IPS-20b (cell line): ENCODE data around the gene ARPC4.

Source experiments
- H3K27ac ChIP-seq: one replicate; pipeline ENCODE4 v1.5.1; 2013; ENCODE audit warnings: low read length
- H3K27me3 ChIP-seq: 2 replicates; pipeline ENCODE4 v1.6.1; 2013; ENCODE audit warnings: mild to moderate bottlenecking, low read length, inconsistent platforms; ENCODE audit not compliant: insufficient read depth
- H3K36me3 ChIP-seq: 2 replicates; pipeline ENCODE4 v1.6.1; 2013; ENCODE audit warnings: low read depth, mild to moderate bottlenecking, inconsistent platforms, low read length, moderate library complexity; ENCODE audit not compliant: insufficient read depth
- H3K4me1 ChIP-seq: 2 replicates; pipeline ENCODE4 v1.6.1; 2013; ENCODE audit warnings: mild to moderate bottlenecking, control low read depth, inconsistent platforms, low read length, moderate library complexity; ENCODE audit not compliant: insufficient read depth
- H3K4me3 ChIP-seq: 2 replicates; pipeline ENCODE4 v1.5.1; 2013; ENCODE audit warnings: mild to moderate bottlenecking, low read length, inconsistent platforms
- H3K9ac ChIP-seq: 2 replicates; pipeline ENCODE4 v1.6.1; 2013; ENCODE audit warnings: low read depth, mild to moderate bottlenecking, inconsistent platforms, low read length, moderate library complexity
- H3K9me3 ChIP-seq: 2 replicates; pipeline ENCODE4 v1.6.1; 2013; ENCODE audit warnings: mild to moderate bottlenecking, low read depth, low read length, inconsistent platforms; ENCODE audit not compliant: insufficient read depth

Gene ARPC4

DNA sequence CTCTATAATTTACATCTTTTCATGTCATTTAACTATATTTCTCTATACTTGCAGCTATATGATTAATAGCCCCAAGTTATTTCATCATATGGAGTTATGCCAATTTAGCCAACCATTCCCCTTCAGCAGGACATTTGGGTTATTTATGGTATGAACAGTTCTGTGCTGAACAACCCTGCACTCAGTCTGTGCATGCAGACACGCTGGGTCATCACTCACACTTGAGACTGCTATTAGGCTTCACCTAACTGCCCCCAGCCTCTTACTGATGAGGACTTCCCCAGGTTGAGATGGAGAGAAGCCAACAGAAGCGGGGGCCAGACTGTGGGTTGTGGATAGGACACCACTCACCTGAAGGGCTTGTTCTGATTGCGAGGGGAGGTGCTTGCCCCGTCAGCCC, 7.9 kb upstream of the ARPC4 start:
- no peak overlapping the region for H3K4me3 ChIP-seq
- peaks cover 82% of the 10 kb centered on the region for H3K36me3 ChIP-seq
- H3K4me1 ChIP-seq: no peaks in the 10 kb centered on the region
- H3K27me3 ChIP-seq: no peaks in the 10 kb centered on the region
- no peak overlapping the region for H3K9ac ChIP-seq
- no peaks in the 10 kb centered on the region for H3K9me3 ChIP-seq
- no peak overlapping the region for H3K27ac ChIP-seq

DNA sequence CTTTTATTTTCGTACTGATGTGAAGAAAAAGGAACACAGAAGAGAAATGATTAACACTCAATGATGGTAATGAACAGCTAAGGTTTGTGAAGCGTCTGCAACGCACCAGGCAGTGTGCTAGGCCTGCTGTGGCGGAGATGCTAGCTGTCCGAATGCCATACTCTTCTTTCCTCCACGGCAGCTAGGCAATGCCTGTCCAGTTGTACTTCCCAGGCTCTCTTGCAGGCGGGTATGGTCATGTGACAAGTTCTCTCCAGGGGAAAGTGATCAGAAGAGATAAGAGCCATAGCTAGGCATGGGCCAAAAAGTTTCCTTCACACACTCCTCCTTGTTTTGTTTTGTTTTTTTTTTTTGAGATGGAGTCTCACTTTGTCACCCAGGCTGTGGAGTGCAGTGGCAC, 7.3 kb upstream of the ARPC4 start:
- Histone ChIP-seq H3K27ac (no peak overlapping the region), H3K9ac (no peak overlapping the region), H3K4me3 (no peak overlapping the region), H3K27me3 (no peaks in the 10 kb centered on the region), H3K36me3 (peaks cover 82% of the 10 kb centered on the region), H3K4me1 (no peaks in the 10 kb centered on the region), H3K9me3 (no peaks in the 10 kb centered on the region)

DNA sequence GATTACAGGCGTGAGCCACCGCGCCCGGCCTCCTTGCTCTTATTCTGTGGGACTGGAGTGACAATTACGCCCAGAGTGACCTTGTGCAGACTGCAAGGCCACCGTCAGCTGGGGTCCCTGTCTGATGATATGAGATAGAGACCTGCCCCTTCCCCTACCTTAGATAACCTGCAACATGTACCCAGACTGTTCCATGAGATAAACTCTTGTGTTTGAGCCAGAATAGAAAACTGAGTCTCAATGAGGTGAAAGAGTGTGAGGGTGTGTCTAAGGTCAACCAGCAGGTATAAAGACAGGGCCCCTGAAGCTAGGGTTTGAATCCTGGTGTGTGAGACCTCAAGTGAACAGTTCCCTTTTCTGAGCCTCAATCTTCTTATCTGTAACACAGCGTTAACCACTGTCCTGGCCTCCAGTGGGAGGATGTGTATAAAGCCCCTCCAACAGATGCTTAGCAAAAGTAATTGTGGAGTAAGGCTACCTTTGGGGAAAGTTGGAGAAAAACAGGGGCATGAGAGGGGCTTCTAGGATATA, 6.6 kb upstream of the ARPC4 start:
- H3K4me1 ChIP-seq: no peaks in the 10 kb centered on the region
- H3K9ac ChIP-seq: no peak overlapping the region
- H3K4me3 ChIP-seq: no peak overlapping the region
- H3K36me3 ChIP-seq: peaks cover 81% of the 10 kb centered on the region
- no peaks in the 10 kb centered on the region for H3K9me3 ChIP-seq
- no peak overlapping the region for H3K27ac ChIP-seq
- no peaks in the 10 kb centered on the region for H3K27me3 ChIP-seq

DNA sequence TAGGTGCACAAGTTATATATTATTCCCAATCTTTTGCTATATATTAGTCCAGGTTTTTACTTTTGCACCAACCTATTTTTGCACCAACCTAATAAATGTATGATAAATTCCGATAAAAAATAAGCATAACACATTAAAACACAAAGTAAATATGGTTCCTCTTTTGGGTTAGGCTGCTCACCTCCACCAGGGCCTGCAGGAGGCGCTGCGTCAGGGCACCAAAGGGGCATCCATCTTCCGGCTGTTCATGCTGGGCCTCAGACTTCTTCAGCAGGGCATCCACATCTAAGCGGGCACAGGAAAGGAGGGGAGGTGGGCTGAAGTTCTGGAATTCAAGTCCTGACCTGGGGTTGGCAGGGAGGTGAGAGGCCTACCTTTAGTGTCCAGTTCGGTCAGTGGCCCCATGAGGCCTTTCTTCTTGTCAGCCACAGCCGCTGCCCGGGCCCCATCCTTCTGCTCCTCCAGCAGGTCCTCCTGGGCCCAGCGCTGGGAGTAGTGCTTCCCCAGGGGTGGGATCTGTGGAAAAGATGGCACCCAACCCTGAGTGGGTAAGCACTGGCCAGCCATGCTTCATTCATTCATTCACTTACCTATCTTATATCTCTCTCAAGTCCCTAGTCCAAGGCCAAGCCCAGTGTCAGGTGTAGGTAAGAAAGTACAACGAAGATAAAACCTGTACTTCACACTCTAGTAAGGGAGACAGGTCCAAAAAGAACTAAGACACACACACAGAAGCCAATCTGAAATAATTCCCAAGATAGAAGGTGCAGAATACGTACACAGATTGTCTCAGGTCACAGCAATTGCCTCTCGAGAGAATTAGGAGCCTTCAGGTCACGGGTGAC, 5.8 kb upstream of the ARPC4 start:
- H3K36me3 ChIP-seq: peaks cover 73% of the 10 kb centered on the region

DNA sequence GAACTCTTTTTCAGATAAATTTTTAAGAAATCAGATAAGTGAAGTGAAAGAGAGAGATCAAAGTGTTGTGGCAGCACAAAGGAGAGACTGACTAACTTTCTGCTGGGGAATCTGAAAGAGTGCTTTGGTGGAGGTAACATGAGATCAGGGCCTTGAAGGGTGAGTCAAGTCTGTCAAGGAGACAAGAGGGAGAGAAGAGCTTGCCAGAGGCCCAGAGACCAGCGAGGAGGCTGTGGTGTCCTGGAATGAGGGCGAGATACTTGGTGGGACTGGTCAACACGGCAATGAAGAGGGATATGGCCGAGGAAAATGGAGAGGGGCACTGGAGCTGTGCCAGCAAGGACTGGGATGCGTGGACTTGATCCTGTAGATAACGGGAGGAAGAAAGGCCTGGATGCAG, 5.2 kb upstream of the ARPC4 start:
- peaks cover 67% of the 10 kb centered on the region for H3K36me3 ChIP-seq
- no peak overlapping the region for H3K4me3 ChIP-seq
- no peak overlapping the region for H3K27ac ChIP-seq
- no peaks in the 10 kb centered on the region for H3K27me3 ChIP-seq
- H3K9ac ChIP-seq: no peak overlapping the region
- no peaks in the 10 kb centered on the region for H3K4me1 ChIP-seq
- no peaks in the 10 kb centered on the region for H3K9me3 ChIP-seq

More for the DNA sequence above, 5.8 kb upstream of the ARPC4 start:
- H3K9ac ChIP-seq: no peak overlapping the region
- no peaks in the 10 kb centered on the region for H3K27me3 ChIP-seq
- no peak overlapping the region for H3K4me3 ChIP-seq
- H3K9me3 ChIP-seq: no peaks in the 10 kb centered on the region
- no peaks in the 10 kb centered on the region for H3K4me1 ChIP-seq
- H3K27ac ChIP-seq: no peak overlapping the region

DNA sequence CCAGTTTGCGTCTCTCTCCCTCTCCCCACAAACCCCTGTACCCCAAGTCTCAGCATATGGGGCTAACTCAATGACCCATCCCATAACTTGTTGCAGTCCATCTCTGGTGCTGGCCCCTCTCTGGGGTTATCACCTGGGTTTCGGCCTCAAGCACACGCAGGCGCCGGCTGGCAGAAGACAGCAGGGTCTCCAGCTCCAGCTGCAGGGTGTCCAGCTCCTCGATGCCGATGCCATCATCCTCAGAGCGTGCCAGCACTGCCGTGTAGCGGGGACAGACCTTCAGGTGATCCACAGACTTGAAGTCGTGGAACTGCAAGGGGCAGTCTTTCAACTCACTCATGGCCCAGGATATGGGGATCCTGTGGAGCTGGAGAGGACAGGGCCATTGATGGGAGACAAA, 1.8 kb upstream of the ARPC4 start:
- Histone ChIP-seq H3K9ac (peak overlapping the region; percentile 99; the same call in 1 of the 2 replicates), H3K4me1 (no peaks in the 10 kb centered on the region; the same call in 1 of the 2 replicates), H3K36me3 (peaks cover 54% of the 10 kb centered on the region), H3K27ac (no peak overlapping the region), H3K4me3 (peak overlapping the region; percentile 92; the same call in 1 of the 2 replicates), H3K27me3 (no peaks in the 10 kb centered on the region), H3K9me3 (no peaks in the 10 kb centered on the region)

DNA sequence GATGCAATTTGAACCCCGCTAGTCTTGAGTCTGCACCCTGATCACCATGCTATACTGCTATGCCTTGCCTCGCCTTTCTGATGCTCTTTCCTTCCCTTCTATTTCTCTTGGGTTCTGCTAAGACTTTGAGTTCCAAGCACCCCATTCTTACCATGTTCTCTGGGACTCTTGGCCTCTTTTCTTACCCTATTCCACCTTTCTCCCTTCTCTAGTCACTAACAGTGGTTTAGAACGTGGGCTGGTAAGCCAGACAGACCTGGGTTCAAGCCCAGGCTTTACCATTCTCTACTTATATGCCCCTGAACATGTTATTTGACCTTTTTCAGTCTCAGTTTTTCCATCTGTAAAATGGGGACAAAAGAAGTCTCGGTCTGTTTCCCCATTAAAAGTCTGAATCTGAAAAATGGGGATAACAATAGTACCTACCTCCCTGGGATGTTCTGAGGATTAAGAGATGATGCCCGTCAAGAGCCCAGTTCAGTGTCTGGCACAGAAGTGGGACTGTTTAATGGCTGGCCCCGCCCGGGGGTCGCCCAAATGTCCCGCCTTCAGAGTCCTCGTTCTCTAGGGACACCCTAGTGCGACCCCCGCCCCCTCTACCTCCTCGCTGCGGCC, 985 bp upstream of the ARPC4 start:
- Histone ChIP-seq H3K9me3 (no peaks in the 10 kb centered on the region), H3K4me1 (no peaks in the 10 kb centered on the region; the same call in 1 of the 2 replicates), H3K36me3 (peaks cover 50% of the 10 kb centered on the region), H3K9ac (peak overlapping the region; percentile 99), H3K27me3 (no peaks in the 10 kb centered on the region), H3K27ac (peak overlapping the region; percentile 100), H3K4me3 (peak overlapping the region; percentile 92)

DNA sequence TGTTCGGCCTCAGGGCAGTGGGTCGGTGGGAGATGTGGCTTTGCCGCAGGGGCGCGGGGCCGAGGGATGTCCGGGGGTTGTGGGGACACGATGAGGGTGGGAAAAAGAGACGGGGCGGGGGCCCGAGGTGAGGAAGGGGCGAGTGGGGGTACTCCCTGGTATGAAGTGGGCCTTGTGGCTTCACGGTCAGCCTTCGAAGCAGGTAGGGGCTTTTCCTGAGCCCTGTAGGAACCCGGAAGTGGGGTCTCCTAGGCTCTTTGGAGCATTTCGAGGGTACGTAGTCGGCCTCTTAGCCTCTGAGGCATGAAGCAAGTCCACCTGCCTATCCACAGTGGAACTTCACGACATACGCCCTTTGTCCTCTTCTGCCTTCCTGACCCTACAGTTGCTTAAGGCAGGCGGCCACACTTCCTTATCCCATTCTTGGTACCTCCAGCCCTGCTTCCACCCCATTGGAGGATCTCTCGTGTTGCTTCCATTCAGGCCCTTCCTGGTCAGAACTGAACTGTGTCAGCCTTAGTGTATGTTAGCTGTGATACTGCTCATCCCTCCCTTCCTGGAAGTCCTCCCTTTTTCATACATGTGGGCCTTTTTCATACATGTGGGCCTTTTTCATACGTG, 389 bp downstream of the ARPC4 start:
- Histone ChIP-seq H3K4me3 (peak overlapping the region; percentile 92), H3K9me3 (no peaks in the 10 kb centered on the region), H3K36me3 (peaks cover 53% of the 10 kb centered on the region), H3K4me1 (no peaks in the 10 kb centered on the region; the same call in 1 of the 2 replicates), H3K27ac (peak overlapping the region; percentile 100), H3K27me3 (no peaks in the 10 kb centered on the region), H3K9ac (peak overlapping the region; percentile 99)

DNA sequence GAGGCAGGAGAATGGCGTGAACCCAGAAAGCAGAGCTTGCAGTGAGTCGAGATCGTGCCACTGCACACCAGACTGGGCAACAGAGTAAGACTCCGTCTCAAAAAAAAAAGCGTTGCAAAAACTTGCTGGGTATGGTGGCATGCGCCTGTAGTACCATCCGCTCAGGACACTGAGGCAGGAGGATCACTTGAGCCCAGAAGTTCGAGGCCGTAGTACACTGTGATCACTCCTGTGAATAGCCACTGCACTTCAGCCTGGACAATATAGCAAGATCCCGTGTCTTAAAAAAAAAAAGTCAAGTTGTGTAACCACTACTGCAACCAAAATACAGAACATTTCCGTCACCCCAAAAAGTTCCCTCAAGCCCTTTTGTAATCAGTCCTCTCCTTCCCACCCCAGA, 1.5 kb downstream of the ARPC4 start:
- 0 out of 2 replicates have a peak overlapping the region, but pooled peaks have one; percentile 25 for H3K4me3 ChIP-seq
- H3K27ac ChIP-seq: no peak overlapping the region
- no peaks in the 10 kb centered on the region for H3K9me3 ChIP-seq
- H3K27me3 ChIP-seq: no peaks in the 10 kb centered on the region
- no peaks in the 10 kb centered on the region; the same call in 1 of the 2 replicates for H3K4me1 ChIP-seq
- H3K36me3 ChIP-seq: peaks cover 58% of the 10 kb centered on the region
- H3K9ac ChIP-seq: no peak overlapping the region

DNA sequence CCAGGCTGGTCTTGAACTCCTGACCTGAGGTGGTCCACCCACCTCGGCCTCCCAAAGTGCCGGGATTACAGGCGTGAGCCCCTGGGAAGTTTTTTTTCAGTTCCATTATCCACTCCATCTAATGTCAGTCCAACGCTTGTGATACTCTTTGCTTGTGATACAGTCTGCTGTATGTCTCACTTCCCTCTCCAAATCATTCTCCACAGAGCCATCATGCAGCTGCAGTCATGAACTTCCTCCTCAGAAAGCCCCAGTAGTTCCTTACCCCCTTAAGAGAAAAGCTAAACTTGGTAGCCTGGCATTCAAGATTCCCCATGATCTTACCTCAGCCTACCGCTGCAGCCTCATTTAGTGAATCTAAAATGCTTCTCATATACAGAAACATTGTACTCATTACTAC, 2.3 kb downstream of the ARPC4 start:
- no peaks in the 10 kb centered on the region for H3K9me3 ChIP-seq
- no peaks in the 10 kb centered on the region; the same call in 1 of the 2 replicates for H3K4me1 ChIP-seq
- peaks cover 58% of the 10 kb centered on the region for H3K36me3 ChIP-seq
- no peak overlapping the region for H3K27ac ChIP-seq
- no peak overlapping the region for H3K4me3 ChIP-seq
- H3K27me3 ChIP-seq: no peaks in the 10 kb centered on the region
- H3K9ac ChIP-seq: no peak overlapping the region

DNA sequence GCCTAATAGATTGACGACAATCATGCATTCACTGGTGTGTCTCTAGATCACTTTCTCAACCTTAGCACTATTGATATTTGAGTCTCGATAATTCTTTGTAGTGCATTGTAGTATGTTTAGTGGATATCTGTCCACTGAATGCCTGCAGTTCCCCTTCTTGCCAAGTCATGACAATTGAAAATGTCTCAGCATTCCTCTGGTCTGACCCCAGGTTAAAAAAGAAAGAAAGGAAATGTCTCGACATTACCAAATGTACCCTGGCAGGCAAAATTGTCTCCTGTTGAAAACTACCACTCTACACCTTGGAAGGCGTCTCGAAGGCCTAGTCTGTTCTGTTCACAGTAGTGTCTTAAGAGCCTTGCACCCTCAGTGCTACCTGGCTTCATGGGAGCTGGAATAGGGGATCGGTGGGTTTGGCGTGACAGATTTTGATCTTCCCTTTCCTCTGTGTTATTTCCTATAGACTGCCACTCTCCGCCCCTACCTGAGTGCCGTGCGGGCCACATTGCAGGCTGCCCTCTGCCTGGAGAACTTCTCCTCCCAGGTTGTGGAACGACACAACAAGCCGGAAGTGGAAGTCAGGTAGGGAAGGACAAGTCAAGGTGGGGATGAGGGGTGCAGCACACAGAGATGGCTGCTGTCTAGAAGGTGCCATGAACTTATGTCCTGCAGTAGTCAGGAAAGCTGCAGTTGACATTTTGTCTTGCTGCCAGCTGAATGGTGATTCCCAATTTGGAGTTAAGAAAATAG, 4.5 kb downstream of the ARPC4 start:
- Histone ChIP-seq H3K27me3 (no peaks in the 10 kb centered on the region), H3K36me3 (peaks cover 70% of the 10 kb centered on the region), H3K4me1 (no peaks in the 10 kb centered on the region; the same call in 1 of the 2 replicates), H3K27ac (no peak overlapping the region), H3K4me3 (no peak overlapping the region), H3K9ac (no peak overlapping the region), H3K9me3 (no peaks in the 10 kb centered on the region)
